ENCODE data around the gene KRTAP10-4. TPM values are rescaled to one million over a fixed set of nuclear protein-coding genes. Genes with fewer than 3 reads are reported as not detected.

KRTAP10-4 gene
- total RNA-seq, 1 donor from 2014 or later: not detected

GRCh38 chr21:44612669-44613229, 39.2 kb downstream of the KRTAP10-4 start:
- FAIRE-seq (no peak), DNase-seq (ENCODE audit: low spot score in 2 of 2) (no peak)

- FAIRE-seq (no peak), DNase-seq (ENCODE audit: low spot score in 2 of 2) (no peak)
These were observed 40.0 kb downstream of the KRTAP10-4 start for GRCh38 chr21:44613386-44614155.

GRCh38 chr21:44614161-44614631, 40.7 kb downstream of the KRTAP10-4 start:
- DNase-seq (ENCODE audit: low spot score in 2 of 2): no peak
- FAIRE-seq: no peak

GRCh38 chr21:44614961-44615391, 41.4 kb downstream of the KRTAP10-4 start:
- FAIRE-seq (no peak), DNase-seq (ENCODE audit: low spot score in 2 of 2) (no peak)

- DNase-seq (ENCODE audit: low spot score in 2 of 2) (no peak), FAIRE-seq (no peak)
These were observed 41.9 kb downstream of the KRTAP10-4 start for GRCh38 chr21:44615466-44615865.

- FAIRE-seq (no peak), DNase-seq (ENCODE audit: low spot score in 2 of 2) (no peak)
These were observed 42.5 kb downstream of the KRTAP10-4 start for GRCh38 chr21:44615911-44616590.

- DNase-seq (ENCODE audit: low spot score in 2 of 2): no peak
- no peak for FAIRE-seq
These were observed 43.0 kb downstream of the KRTAP10-4 start for GRCh38 chr21:44616591-44616926.

- no peak for FAIRE-seq
These were observed 43.6 kb downstream of the KRTAP10-4 start for GRCh38 chr21:44617071-44617501.

GRCh38 chr21:44618504-44618903, 45.0 kb downstream of the KRTAP10-4 start:
- no peak for DNase-seq (ENCODE audit: low spot score in 2 of 2)
- no peak for FAIRE-seq

More at GRCh38 chr21:44617071-44617501, 43.6 kb downstream of the KRTAP10-4 start:
- DNase-seq (ENCODE audit: low spot score in 2 of 2): no peak

- no peak for FAIRE-seq
These were observed 45.4 kb downstream of the KRTAP10-4 start for GRCh38 chr21:44618909-44619308.

GRCh38 chr21:44619886-44620285, 46.4 kb downstream of the KRTAP10-4 start:
- DNase-seq (ENCODE audit: low spot score in 2 of 2): no peak
- no peak for FAIRE-seq

More at GRCh38 chr21:44618909-44619308, 45.4 kb downstream of the KRTAP10-4 start:
- DNase-seq (ENCODE audit: low spot score in 2 of 2): no peak

GRCh38 chr21:44623575-44623974, 50.0 kb downstream of the KRTAP10-4 start:
- FAIRE-seq (no peak), DNase-seq (ENCODE audit: low spot score in 2 of 2) (no peak)

Other genes with a start within 250 kb of the KRTAP10-4 start
- gene CFAP410, start 234.3 kb upstream of the KRTAP10-4 start, total RNA-seq: 8.6 TPM
- 1.6 TPM for gene TRPM2, start 220.1 kb upstream of the KRTAP10-4 start, total RNA-seq
- gene LRRC3, start 118.2 kb upstream of the KRTAP10-4 start, total RNA-seq: 3.7 TPM
- not detected for gene KRTAP10-1, start 33.5 kb upstream of the KRTAP10-4 start, total RNA-seq
- not detected for gene KRTAP10-2, start 22.2 kb upstream of the KRTAP10-4 start, total RNA-seq
- not detected for gene KRTAP10-3, start 14.9 kb upstream of the KRTAP10-4 start, total RNA-seq
- not detected for gene KRTAP10-5, start 6.9 kb downstream of the KRTAP10-4 start, total RNA-seq
- not detected for gene KRTAP10-6, start 18.8 kb downstream of the KRTAP10-4 start, total RNA-seq
- not detected for gene KRTAP10-7, start 26.9 kb downstream of the KRTAP10-4 start, total RNA-seq
- gene KRTAP10-8, start 38.4 kb downstream of the KRTAP10-4 start, total RNA-seq: not detected
- gene KRTAP10-9, start 53.4 kb downstream of the KRTAP10-4 start, total RNA-seq: not detected
- gene KRTAP10-10, start 63.6 kb downstream of the KRTAP10-4 start, total RNA-seq: not detected
- gene KRTAP10-11, start 72.7 kb downstream of the KRTAP10-4 start, total RNA-seq: not detected
- not detected for gene KRTAP12-4, start 80.9 kb downstream of the KRTAP10-4 start, total RNA-seq
- gene KRTAP12-3, start 84.2 kb downstream of the KRTAP10-4 start, total RNA-seq: not detected
- not detected for gene KRTAP12-2, start 93.2 kb downstream of the KRTAP10-4 start, total RNA-seq
- not detected for gene KRTAP12-1, start 108.4 kb downstream of the KRTAP10-4 start, total RNA-seq
- gene KRTAP10-12, start 123.4 kb downstream of the KRTAP10-4 start, total RNA-seq: not detected
- gene TSPEAR, start 137.8 kb downstream of the KRTAP10-4 start, total RNA-seq: not detected
- 39.9 TPM for gene UBE2G2, start 228.1 kb downstream of the KRTAP10-4 start, total RNA-seq
- gene SUMO3, start 244.3 kb downstream of the KRTAP10-4 start, total RNA-seq: 63.2 TPM

Measured in frontal cortex (tissue), 4 donors.